IMR-90 (cell line): ENCODE results near the gene DCC.

Source experiments
- CEBPB ChIP-seq: IDR thresholded peaks from 2 replicates; pipeline ENCODE4 v1.6.1; 2012; ENCODE audit warnings: low read depth, low read length, improper control_type of control experiment
- FOS ChIP-seq: fragments of 150-350 bp; IDR thresholded peaks from 2 replicates; pipeline ENCODE4 v1.6.1; 2016; ENCODE audit warnings: low read depth, low read length
- MXI1 ChIP-seq: IDR thresholded peaks from 2 replicates; pipeline ENCODE4 v1.6.1; 2012; ENCODE audit warnings: low read depth, mild to moderate bottlenecking, low read length, moderate library complexity, borderline replicate concordance
- NFE2L2 ChIP-seq: fragments of 150-350 bp; IDR thresholded peaks from 2 replicates; pipeline ENCODE4 v1.6.1; 2016; ENCODE audit warnings: low read depth, mild to moderate bottlenecking, low read length
- POLR2A ChIP-seq: IDR thresholded peaks from 2 replicates; pipeline ENCODE4 v1.6.1; 2012; ENCODE audit warnings: mild to moderate bottlenecking, low read depth, low read length
- RAD21 ChIP-seq: IDR thresholded peaks from 2 replicates; pipeline ENCODE4 v1.6.1; 2012; ENCODE audit warnings: low read length, improper control_type of control experiment
- RFX5 ChIP-seq: IDR thresholded peaks from 2 replicates; pipeline ENCODE4 v1.8.0; 2012; ENCODE audit warnings: low read depth, mild to moderate bottlenecking, low read length, moderate library complexity
- SMC3 ChIP-seq: fragments of 150-350 bp; IDR thresholded peaks from 2 replicates; pipeline ENCODE4 v1.6.1; 2016; ENCODE audit warnings: low read depth, mild to moderate bottlenecking, antibody characterized with exemption, low read length, moderate library complexity
- TF ChIP-seq, protein P1 (sequence below): conservative IDR thresholded peaks from 2 replicates; pipeline ENCODE4 v1.5.1; 2012; ENCODE audit warnings: mild to moderate bottlenecking, low read depth, low read length, improper control_type of control experiment

DNA sequence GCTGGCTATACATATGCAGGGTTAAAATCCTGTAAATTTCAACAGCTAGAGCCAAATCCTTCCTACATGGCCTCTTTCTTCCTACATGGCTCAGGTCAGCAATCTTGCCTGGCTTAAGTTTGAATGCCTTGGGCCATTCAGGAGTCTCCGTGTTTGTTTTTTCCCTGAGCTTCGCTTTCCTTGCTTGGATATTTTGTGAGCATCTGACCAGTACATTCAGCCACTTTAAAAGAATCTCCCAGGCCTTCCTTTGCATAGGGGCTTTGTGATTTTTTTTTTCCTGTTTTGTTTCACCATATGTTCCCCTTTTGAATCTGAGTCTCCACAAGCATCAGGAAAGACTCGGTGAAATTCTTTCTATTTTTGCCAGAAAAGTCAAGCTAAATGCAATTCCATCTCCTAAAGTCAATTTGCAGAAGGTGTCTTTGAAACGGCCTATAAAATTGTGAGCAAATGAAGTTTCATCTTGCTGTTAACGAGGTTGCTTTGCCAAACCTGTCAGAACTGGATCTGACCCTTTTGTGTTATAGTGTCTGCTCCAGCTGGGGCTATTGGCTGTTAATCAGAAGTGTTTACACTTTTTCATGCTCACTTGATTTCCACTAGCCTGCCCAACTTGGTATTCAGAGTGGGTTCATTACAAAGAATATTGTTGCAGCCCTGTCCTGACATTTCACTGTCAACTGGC lies 256.9 kb downstream of the DCC start:
- TF ChIP-seq, protein P1, sequence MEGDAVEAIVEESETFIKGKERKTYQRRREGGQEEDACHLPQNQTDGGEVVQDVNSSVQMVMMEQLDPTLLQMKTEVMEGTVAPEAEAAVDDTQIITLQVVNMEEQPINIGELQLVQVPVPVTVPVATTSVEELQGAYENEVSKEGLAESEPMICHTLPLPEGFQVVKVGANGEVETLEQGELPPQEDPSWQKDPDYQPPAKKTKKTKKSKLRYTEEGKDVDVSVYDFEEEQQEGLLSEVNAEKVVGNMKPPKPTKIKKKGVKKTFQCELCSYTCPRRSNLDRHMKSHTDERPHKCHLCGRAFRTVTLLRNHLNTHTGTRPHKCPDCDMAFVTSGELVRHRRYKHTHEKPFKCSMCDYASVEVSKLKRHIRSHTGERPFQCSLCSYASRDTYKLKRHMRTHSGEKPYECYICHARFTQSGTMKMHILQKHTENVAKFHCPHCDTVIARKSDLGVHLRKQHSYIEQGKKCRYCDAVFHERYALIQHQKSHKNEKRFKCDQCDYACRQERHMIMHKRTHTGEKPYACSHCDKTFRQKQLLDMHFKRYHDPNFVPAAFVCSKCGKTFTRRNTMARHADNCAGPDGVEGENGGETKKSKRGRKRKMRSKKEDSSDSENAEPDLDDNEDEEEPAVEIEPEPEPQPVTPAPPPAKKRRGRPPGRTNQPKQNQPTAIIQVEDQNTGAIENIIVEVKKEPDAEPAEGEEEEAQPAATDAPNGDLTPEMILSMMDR, result no peak
- TF ChIP-seq SMC3, result no peak
- TF ChIP-seq FOS, result no peak
- no peak for TF ChIP-seq POLR2A
- no peak for TF ChIP-seq CEBPB
- TF ChIP-seq RFX5, result no peak
- no peak for TF ChIP-seq RAD21
- no peak for TF ChIP-seq MXI1
- TF ChIP-seq NFE2L2, result no peak
